Osteoblast (primary cell): ENCODE results near the gene FCGR2B. TPM values are rescaled to one million over a fixed set of nuclear protein-coding genes. Genes with fewer than 3 reads are reported as not detected.
"Not testable (repeated sequence)": the region's sequence is repeated elsewhere in the genome, so short reads cannot be mapped to it uniquely, and the experiment has no call there.

Experiments used
- DNase-seq: peaks from one replicate; pipeline ENCODE4 v3.0.0; 2011; ENCODE audit warnings: low spot score, mixed read lengths; ENCODE audit not compliant: insufficient read length; ENCODE audit errors: missing footprints
- H2AFZ ChIP-seq: 2 replicates; pipeline ENCODE4 v1.6.0; 2011; ENCODE audit warnings: mild to moderate bottlenecking, low read length
- H3K27ac ChIP-seq: 2 replicates; pipeline ENCODE4 v1.5.1; 2011; ENCODE audit warnings: mild to moderate bottlenecking, low read depth, low read length, moderate library complexity
- H3K27me3 ChIP-seq: 2 replicates; pipeline ENCODE4 v1.6.0; 2012; ENCODE audit warnings: mild to moderate bottlenecking, control low read depth, inconsistent platforms, low read length, moderate library complexity; ENCODE audit not compliant: insufficient read depth
- H3K36me3 ChIP-seq: 2 replicates; pipeline ENCODE4 v1.5.1; 2011; ENCODE audit warnings: mild to moderate bottlenecking, low read length, control low read depth, moderate library complexity; ENCODE audit not compliant: insufficient read depth
- H3K4me1 ChIP-seq: 2 replicates; pipeline ENCODE4 v1.5.1; 2011; ENCODE audit warnings: mild to moderate bottlenecking, low read length, control low read depth, moderate library complexity; ENCODE audit not compliant: insufficient read depth
- H3K4me2 ChIP-seq: 2 replicates; pipeline ENCODE4 v1.6.0; 2011; ENCODE audit warnings: mild to moderate bottlenecking, low read length; ENCODE audit not compliant: insufficient read depth
- H3K4me3 ChIP-seq: fragments of 200-600 bp; sonication (generic); 3 replicates; pipeline ENCODE4 v1.5.1; 2012; ENCODE audit warnings: mild to moderate bottlenecking, low read length, inconsistent platforms; ENCODE audit not compliant: insufficient read depth
- H3K79me2 ChIP-seq: 2 replicates; pipeline ENCODE4 v1.6.0; 2012; ENCODE audit warnings: mild to moderate bottlenecking, low read length, control low read depth, inconsistent platforms; ENCODE audit not compliant: insufficient read depth
- H3K9me3 ChIP-seq: 2 replicates; pipeline ENCODE4 v1.5.1; 2011; ENCODE audit warnings: low read depth, low read length, control low read depth
- H4K20me1 ChIP-seq: 2 replicates; pipeline ENCODE4 v1.6.0; 2012; ENCODE audit warnings: mild to moderate bottlenecking, low read length, control low read depth; ENCODE audit not compliant: insufficient read depth
- total RNA-seq: library from RNA; depleted of rRNA; stranded (reverse); fragments of >200 nt; gene quantifications from 2 replicates; pipeline ENCODE4 v1.2.3, GENCODE V29; 2012
- TF ChIP-seq, protein P1 (sequence below): IDR thresholded peaks from 2 replicates; pipeline ENCODE4 v1.5.1; 2011; ENCODE audit warnings: mild to moderate bottlenecking, low read depth, low read length, moderate library complexity; ENCODE audit errors: extremely low read depth

The FCGR2B gene
- total RNA-seq, 1 donor, result 0.36 TPM

DNA sequence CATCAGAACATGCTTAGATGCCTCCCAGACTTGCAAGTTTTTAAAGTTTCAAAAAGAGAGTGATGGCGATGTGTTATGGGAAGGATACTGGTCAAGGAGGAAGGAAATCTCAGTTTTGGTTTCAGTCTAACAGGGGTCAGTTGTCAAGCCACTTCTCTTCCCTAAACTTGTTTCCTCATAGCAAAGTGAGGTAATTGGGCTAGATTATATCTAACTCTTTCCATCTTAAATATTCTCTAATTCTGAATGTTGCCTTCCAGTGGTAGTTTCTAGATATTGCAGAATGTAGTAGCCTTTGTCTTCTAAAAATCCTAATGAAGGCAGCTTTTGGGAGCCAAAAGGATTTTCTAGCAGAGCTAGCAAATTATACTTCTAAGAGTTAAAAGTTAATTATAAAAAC lies 20.2 kb upstream of the FCGR2B start:
- H3K27me3 ChIP-seq, H3K4me2 ChIP-seq, H3K27ac ChIP-seq, DNase-seq, H3K4me1 ChIP-seq, H3K9me3 ChIP-seq, H3K4me3 ChIP-seq, H3K36me3 ChIP-seq, H2AFZ ChIP-seq, H3K79me2 ChIP-seq, H4K20me1 ChIP-seq: not testable (repeated sequence)
- TF ChIP-seq, protein P1, sequence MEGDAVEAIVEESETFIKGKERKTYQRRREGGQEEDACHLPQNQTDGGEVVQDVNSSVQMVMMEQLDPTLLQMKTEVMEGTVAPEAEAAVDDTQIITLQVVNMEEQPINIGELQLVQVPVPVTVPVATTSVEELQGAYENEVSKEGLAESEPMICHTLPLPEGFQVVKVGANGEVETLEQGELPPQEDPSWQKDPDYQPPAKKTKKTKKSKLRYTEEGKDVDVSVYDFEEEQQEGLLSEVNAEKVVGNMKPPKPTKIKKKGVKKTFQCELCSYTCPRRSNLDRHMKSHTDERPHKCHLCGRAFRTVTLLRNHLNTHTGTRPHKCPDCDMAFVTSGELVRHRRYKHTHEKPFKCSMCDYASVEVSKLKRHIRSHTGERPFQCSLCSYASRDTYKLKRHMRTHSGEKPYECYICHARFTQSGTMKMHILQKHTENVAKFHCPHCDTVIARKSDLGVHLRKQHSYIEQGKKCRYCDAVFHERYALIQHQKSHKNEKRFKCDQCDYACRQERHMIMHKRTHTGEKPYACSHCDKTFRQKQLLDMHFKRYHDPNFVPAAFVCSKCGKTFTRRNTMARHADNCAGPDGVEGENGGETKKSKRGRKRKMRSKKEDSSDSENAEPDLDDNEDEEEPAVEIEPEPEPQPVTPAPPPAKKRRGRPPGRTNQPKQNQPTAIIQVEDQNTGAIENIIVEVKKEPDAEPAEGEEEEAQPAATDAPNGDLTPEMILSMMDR, result peak; percentile 23

DNA sequence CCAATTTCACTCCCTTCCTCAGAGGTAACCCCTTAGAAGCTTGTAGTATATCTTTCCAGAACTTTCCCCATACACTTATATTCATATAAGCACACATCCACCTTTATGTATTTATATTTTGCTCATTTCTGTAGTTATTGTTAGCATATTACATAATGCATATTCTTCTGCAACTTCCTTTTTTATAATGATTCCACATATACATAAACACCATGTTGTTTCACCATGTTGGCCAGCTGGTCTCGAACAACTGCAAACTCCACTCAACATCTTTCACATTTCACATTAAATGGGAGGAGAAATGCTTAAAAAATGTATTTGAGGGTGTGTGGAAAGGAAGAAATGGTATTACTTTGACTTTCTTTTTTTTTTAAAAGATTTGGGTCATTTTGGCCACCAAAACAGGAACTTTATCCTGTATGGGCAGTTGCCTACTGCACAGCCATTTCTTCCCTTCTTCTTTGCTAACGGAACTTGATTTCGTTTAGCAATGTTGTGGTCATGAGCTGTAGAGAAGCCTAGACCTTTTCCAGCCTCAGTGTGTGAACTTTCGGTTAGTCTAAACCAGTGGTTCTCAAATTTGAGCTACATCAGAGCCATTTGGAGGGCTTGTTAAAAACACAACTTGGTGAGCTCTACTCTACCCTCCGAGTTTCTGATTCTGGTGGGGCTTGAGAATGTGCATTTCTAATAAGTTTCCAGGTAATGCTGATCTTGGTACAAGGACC lies 19.3 kb upstream of the FCGR2B start:
- not testable (repeated sequence) for H2AFZ ChIP-seq, H3K9me3 ChIP-seq, H3K36me3 ChIP-seq, H3K27me3 ChIP-seq, H3K27ac ChIP-seq, H3K4me1 ChIP-seq, H3K4me3 ChIP-seq, H3K4me2 ChIP-seq, H3K79me2 ChIP-seq, H4K20me1 ChIP-seq, DNase-seq

DNA sequence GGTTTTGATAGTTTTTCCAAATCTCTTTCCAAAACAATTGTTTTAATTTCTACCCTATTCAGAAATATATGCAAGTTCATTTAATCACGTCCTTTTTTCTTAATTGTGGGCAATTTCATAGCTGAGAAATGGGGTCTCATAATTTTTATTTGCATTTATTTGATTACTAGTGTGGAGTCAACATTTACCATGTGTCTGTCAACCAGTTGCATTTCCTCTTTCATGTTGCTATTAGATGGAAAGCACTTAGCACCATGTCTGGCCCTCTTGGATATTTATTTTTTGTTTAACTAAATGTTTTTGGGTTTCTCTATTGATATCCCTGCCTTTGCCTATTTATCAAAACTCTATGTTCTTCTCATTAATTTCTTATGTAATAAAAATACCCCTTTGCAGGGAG lies 18.1 kb upstream of the FCGR2B start:
- not testable (repeated sequence) for H3K27ac ChIP-seq, H3K4me1 ChIP-seq

DNA sequence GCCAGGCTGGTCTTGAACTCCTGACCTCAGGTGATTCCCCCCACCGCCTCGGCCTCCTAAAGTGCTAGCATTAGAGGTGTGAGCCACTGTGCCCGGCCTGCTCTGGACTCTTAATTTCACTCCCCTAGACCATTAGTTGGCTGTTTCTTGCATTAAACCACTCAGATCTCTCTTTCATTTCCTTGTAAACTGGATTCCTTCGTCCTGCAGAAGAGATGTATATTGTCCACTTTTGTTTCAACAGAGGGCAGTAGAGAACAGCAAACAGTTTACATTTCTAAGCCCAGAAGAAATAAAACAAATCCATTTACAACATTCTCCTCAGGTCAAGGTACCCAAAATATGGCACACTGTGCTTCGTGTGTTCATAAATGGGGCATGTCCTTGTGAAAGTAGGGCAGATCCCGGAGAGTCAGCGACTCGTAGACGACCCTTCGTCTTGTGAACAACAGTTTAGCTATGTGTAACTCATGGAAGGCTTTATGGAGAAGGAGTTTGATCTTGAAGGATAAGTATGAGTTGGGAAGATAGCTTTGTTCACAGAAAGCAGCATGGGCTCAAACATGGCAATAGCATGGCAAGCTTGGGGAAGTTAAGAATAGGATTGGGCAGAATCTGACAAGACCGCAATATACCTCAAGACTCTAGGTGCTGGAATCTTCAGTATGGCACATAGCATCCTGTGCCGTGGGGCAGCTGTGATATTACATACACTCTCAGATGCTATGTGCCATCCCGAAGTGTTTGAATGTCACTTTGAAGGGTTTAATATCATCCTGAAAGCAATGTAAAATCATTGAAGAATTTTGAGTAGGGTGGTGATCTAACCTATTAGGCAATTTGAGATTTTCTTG lies 15.2 kb upstream of the FCGR2B start:
- not testable (repeated sequence) for H3K36me3 ChIP-seq, H3K79me2 ChIP-seq, DNase-seq, H3K9me3 ChIP-seq, H3K27me3 ChIP-seq, H3K4me1 ChIP-seq, H4K20me1 ChIP-seq, H3K4me3 ChIP-seq, H3K27ac ChIP-seq
- peak overlapping the region; percentile 18 for H3K4me2 ChIP-seq
- peak overlapping the region; percentile 13 for H2AFZ ChIP-seq
- TF ChIP-seq, protein P1, result peak; percentile 58

More for the DNA sequence above, 18.1 kb upstream of the FCGR2B start:
- not testable (repeated sequence) for H3K4me3 ChIP-seq, H3K36me3 ChIP-seq, H3K27me3 ChIP-seq, H2AFZ ChIP-seq, H3K4me2 ChIP-seq, H3K79me2 ChIP-seq, H3K9me3 ChIP-seq, H4K20me1 ChIP-seq, DNase-seq

DNA sequence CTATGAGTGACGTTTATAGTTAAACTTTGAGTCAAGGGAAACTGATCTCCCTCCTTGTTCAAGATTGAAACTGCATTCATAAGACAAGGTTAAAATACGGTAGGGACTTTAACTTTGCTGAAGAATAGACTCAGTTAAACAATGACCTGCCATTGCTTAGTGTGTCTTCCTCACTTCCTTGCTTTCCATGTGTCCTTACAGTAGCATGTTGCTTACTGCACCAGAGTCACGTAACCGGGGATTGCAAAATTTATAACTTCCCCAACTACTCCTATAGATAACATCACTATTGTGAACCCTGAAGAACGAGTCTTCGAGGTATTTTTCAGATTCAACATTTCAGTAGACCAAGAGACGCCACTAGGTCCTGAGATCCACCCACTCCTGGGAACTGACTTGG lies 9.4 kb upstream of the FCGR2B start:
- not testable (repeated sequence) for H3K4me1 ChIP-seq, H3K27ac ChIP-seq, H3K36me3 ChIP-seq, H2AFZ ChIP-seq, H3K9me3 ChIP-seq, H3K27me3 ChIP-seq, H3K79me2 ChIP-seq, DNase-seq, H3K4me3 ChIP-seq, H3K4me2 ChIP-seq, H4K20me1 ChIP-seq

DNA sequence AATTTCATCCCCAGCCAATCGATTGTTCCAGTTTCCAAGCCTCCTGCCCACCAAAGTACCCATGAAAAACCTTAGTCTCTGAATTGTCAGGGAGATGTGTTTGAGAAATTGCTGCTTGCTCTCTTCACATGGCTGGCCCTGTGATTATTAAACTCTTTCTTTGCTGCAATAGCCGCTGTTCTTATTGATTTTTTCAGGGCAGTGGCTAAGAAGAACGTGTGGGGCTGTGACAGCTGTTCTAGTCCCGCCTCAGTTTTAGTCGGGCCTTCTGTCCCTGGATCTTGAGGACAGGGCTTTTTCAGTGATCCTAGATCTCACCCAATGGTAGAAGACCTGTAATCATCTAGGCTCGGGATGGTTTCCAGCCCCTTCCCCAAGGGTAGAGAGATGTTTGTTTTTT lies 9.0 kb upstream of the FCGR2B start:
- not testable (repeated sequence) for H3K4me1 ChIP-seq, H3K4me3 ChIP-seq, H3K27me3 ChIP-seq, H3K27ac ChIP-seq, H3K79me2 ChIP-seq, DNase-seq, H3K9me3 ChIP-seq, H4K20me1 ChIP-seq, H2AFZ ChIP-seq, H3K4me2 ChIP-seq, H3K36me3 ChIP-seq

DNA sequence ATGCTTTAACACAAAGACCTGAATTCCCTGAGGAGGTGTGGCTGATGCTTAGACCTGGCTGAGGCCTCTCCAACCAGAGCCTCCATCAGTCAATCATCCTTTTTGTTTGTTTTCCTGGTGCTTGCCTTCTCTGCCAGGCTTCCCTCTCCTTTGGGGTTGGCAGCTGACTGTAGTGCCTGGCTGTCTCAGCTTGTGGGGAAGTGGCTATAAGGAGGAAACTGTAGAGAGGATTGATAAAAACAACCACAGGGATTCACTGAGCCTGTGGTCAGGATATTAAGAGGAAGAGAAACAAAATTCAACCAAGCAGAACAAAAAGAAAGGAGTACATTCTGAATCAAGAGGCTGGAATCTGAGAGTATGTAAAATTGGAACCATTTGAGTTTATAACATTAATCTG lies 4.4 kb upstream of the FCGR2B start:
- not testable (repeated sequence) for H3K9me3 ChIP-seq, H3K27me3 ChIP-seq, H3K4me3 ChIP-seq, H3K4me1 ChIP-seq, DNase-seq, H3K36me3 ChIP-seq, H3K4me2 ChIP-seq, H3K27ac ChIP-seq, H4K20me1 ChIP-seq, H2AFZ ChIP-seq, H3K79me2 ChIP-seq
